ENCODE results near the gene RNF180.

- TF ChIP-seq TAF1 (IDR thresholded peaks at IDR 0.05; ENCODE audit: borderline replicate concordance, low read depth, low read length) (no peak), POLR2A (IDR thresholded peaks at IDR 0.05; ENCODE audit: low read depth, low read length) (no peak)
These were observed 150.1 kb downstream of the RNF180 start for GRCh38 chr5:64315778-64316177.
